Stimulated activated CD4-positive, alpha-beta T cell treated with anti-CD3 and anti-CD28 coated beads, Interleukin-4, amount 100 ng/mL, for 1 hour (primary cell): ENCODE data around the gene MTMR11.
"Not testable (repeated sequence)": the region's sequence is repeated elsewhere in the genome, so short reads cannot be mapped to it uniquely, and the experiment has no call there.

ENCODE experiments used
- DNase-seq: peaks from one replicate; pipeline ENCODE4 v3.0.0-alpha.2; 2020

Gene MTMR11

DNA sequence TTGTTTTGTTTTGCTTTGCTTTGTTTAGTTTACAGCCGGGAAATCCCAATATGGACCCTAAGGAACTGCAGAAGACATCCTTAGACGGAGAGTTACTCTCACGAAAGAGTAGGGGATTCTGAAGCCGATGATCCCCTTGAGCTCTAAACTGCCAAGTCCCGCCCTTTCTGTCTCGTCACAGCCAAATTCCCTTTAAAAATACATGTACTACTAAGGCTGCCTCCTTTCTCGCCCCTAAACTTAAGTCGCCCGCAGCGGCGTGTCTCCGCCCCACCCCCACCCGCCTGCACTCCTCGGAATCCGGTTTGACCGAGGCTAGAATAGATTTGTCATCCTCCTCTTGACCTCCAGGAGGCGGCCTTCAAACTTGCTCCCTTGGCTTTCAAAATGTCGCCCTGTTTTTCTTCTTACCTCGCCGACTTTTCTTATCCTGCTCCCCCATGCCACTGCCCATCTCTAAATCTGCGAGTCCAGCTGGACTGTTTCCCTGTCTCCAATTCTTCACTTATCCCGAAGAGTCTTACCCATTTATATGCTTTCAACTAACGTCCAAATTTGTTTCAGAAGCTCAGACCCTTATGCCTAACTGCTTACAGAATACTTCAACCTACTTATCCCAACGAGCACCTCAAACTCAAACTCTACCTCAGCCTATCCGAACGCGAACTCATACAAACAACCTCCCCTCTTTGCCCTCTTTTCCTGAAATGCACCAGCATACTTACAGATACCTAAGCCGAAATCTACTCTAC is 48.3 kb downstream of the MTMR11 start:
- peak; percentile 67 for DNase-seq

DNA sequence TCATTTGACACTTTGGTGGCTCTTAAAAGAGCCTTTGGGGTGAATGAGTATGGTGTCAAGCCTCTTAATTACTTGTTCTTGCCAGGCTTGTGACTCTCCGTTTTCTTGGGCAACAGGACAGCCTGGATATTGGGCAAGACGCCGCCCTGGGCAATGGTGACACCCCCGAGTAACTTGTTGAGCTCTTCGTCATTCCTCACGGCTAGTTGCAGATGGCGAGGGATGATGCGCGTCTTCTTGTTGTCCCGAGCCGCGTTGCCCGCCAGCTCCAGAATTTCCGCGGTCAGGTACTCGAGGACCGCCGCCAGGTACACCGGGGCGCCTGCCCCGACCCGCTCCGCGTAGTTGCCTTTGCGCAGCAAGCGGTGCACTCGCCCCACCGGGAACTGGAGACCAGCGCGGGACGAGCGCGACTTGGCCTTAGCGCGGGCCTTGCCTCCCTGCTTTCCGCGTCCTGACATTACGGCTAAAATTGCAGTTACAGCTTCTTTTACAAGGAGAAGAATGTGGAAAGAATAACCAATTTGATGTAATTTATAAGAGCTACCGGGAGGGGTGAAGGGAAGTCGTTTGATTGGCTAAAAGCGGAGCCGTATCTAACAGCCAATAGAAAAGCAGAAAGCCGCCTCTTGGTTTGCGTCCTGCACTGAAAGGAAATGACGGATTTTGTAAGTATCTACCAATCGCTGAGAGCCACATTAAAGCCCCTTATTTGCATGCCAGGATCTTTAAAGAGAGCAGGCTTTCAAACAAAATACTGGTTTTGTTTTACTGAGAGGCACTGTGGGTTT is 49.0 kb downstream of the MTMR11 start:
- peak; percentile 51 for DNase-seq

DNA sequence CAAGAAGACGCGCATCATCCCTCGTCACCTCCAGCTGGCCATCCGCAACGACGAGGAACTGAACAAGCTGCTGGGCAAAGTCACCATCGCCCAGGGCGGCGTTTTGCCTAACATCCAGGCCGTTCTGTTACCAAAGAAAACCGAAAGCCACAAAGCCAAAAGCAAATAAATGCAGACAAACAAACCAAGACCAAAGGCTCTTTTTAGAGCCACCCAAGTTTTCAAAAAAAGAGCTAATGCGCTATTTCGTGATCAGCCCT is 49.6 kb downstream of the MTMR11 start:
- DNase-seq, result not testable (repeated sequence)

DNA sequence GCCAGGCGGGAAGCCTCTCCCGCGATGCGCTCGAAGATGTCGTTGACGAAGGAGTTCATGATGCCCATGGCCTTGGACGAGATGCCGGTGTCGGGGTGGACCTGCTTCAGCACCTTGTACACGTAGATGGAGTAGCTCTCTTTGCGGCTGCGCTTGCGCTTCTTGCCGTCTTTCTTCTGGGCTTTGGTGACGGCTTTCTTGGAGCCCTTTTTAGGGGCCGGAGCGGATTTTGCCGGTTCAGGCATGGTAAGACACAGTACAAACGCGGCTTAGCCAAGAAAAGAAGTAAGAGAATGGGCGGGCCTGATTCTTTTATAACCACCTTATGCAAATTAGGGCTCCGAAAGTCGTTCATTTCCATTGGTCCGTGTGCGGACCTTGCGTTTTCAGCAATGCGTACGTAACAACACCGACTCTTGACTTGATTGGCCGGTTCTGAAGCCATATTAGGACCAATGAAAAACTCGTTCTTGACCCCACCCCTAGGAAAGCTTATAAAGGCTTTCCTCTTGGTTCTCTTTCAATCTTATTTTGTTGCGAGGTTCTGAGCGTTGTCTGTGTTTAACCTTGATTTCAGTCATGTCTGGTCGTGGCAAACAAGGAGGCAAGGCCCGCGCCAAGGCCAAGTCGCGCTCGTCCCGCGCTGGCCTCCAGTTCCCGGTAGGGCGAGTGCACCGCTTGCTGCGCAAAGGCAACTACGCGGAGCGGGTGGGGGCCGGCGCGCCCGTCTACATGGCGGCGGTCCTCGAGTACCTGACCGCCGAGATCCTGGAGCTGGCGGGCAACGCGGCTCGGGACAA is 50.1 kb downstream of the MTMR11 start:
- peak; percentile 69 for DNase-seq

DNA sequence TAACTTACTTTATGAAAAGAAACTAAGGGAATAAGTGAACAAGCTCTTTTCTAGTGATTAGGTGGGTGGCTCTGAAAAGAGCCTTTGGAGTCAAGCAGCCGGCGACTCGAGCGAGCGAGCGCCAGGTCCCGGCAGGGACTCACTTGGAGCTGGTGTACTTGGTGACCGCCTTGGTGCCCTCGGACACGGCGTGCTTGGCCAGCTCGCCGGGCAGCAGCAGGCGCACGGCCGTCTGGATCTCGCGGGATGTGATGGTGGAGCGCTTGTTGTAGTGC is 50.6 kb downstream of the MTMR11 start:
- DNase-seq, result not testable (repeated sequence)

DNA sequence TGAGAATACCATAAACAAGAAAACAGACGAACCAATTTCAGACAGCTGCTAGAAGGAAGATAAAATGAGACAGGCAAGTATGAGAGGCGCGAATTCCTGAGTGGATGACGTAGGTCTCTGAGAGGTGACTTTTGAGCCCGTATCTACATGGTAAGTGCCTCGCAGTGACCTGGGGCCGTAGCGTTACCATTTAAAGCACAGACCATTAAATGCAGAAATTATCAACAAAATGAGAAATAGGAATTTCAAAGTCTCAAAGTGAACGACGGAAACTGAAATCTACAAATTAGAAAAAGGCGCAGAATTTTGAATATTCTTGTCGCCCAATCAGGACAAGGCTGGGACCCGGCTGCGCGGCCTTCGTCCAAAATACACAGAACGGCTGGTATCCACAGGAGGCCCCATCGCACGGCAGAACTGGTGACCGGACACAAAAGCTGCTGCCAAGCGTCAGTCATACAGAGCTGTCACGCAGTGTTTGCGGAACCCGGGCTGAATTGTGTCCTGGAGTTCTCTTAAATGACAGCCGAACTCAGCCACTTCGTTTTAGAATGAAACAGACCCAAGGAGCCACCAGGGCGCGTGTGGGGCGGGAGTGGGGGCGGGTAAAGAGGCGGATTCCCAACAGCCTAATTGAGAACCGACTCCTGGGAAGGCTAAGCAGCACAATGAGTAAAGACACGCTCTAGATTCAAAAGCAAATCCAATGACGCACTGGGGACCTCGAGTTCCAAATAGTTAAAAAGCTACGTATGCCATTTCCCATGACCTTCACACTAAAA is 51.1 kb downstream of the MTMR11 start:
- peak; percentile 56 for DNase-seq

DNA sequence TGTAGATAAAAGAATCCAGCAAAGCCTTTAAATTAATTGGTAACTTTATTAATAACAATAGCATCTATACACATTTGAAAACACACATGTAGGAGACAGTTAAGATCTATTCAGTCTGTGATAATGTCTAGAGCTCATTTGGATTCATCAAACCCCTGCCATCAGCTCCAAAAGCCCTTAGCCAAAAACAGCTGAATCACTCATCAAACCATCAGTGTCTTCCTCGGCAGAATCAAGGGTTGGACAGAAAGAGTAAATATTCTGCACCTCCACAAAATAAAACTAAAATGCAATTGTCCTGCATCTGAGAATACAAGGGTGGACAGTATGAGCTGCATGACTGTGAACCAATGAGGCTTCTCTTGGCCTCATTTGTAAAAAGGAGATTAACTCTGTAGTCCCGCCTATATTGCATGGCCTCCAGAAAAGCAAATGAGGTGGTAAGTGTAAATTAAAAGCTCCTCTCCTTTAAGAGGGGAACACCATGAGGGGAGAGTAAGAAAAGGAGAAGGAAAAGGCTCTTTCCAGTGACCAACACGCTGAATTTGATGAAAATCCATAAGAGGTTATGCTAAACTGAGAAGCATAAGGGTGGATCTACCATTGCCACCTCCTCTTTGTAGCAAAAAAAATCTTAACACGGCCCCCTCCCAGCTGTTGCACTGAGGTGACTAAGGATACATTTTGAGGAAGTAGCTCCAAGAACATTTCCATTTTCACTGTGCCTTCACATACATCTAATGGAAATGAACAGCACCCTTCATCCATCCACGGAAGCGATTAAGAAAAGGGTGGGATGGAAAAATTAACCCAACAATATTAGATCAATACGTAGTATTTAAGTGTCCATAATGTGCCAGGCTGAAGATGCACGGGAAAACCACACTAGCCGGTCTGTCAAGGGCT is 52.0 kb downstream of the MTMR11 start:
- DNase-seq, result no peak

DNA sequence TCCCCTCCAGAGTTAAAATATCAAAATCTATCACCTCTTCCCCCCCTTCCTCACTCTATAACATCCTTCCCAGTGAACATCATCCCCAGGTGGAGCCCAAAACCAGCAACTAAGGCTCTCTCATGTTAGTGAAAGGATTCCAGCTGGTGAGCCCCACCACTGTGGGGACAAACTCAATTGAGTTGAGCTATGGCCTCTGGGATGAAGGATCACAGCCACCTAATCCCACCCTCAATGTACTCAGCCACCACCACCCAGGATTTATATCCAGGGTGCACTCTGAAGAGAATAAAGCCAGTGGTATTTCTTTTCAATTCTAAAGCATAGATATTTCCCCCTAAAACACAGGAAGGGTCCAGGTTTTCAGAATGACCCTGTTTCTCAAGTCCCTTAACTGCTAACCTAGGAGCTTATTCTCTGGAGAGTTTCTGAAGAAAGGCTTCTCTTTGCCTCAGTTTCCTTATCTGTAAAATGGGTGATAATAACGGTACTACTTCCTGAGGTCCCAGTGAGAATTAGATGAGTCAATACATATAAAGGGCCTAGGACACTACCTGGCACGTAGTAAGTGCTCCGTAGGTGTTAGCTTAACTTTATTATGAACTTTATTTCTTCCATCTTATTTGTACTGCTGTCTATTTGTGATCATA is 53.0 kb downstream of the MTMR11 start:
- no peak for DNase-seq

DNA sequence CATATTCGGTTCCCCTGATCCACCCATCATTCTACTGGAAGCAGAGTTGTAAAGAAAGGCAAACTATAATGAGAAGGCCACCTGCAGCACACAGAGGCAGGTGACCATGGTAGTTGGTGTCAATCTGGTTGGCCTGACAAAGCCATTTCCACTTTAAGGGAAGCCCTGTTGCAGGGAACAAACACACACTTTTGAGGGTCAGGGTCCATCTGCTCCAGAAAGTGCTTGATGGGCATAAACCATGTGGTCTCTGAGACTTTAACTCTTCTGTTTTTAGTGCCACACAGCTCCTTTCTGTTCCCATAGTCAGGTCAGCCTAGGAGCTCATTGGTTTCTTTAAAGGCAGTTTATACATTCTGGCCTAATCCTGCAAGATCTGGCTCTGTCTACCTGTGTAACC is 54.8 kb downstream of the MTMR11 start:
- no peak for DNase-seq

DNA sequence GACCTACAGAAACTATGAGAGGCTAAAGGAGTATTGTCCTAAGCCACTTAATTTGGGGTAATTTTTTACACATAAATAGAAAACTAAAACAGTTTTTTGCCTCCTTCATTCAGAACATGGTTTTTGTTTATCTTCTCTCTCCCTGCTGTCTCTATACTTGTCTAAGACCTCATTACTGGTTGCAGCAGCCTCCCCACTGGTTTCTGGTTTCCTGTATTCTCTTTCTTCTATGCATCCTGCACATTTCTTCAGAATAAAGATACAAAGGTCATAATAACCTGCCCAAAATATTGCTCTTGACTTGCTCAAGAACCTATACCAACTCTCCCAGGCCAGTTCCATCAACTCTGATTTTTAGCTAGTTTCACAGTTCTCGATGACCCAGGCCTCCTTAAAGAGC is 57.1 kb downstream of the MTMR11 start:
- DNase-seq, result no peak
